WI38 (cell line): ENCODE measurements around the gene TENM4.

ENCODE experiments used
- H3K4me3 ChIP-seq: 2 replicates; pipeline ENCODE4 v1.5.1; 2011; ENCODE audit warnings: low read depth, mild to moderate bottlenecking, control low read depth, low read length
- TF ChIP-seq, protein P1 (sequence below): IDR thresholded peaks from 2 replicates; pipeline ENCODE4 v1.5.1; 2012; ENCODE audit warnings: low read depth, mild to moderate bottlenecking, control low read depth, low read length

TENM4 gene

DNA sequence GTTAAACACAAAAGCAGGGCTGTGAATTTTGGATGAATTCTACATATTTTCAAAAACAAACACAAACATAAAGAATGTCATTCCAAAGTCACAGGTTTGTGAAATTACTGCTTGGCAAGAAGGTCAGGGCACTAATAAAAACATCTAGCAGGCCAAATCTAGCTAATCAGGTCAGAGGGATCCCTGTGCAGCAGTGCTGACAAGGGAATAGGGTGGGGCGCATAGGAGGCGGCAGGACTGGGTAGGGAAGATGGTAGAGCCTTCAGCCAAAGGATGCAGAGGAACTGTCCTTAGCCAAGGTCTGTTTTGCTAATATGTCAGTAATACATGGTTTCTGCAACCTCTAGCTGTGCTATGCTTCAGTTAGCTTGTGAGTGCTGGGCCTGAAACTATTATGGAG is 396.6 kb downstream of the TENM4 start:
- no peak overlapping the region for H3K4me3 ChIP-seq
- TF ChIP-seq, protein P1, sequence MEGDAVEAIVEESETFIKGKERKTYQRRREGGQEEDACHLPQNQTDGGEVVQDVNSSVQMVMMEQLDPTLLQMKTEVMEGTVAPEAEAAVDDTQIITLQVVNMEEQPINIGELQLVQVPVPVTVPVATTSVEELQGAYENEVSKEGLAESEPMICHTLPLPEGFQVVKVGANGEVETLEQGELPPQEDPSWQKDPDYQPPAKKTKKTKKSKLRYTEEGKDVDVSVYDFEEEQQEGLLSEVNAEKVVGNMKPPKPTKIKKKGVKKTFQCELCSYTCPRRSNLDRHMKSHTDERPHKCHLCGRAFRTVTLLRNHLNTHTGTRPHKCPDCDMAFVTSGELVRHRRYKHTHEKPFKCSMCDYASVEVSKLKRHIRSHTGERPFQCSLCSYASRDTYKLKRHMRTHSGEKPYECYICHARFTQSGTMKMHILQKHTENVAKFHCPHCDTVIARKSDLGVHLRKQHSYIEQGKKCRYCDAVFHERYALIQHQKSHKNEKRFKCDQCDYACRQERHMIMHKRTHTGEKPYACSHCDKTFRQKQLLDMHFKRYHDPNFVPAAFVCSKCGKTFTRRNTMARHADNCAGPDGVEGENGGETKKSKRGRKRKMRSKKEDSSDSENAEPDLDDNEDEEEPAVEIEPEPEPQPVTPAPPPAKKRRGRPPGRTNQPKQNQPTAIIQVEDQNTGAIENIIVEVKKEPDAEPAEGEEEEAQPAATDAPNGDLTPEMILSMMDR, result no peak

DNA sequence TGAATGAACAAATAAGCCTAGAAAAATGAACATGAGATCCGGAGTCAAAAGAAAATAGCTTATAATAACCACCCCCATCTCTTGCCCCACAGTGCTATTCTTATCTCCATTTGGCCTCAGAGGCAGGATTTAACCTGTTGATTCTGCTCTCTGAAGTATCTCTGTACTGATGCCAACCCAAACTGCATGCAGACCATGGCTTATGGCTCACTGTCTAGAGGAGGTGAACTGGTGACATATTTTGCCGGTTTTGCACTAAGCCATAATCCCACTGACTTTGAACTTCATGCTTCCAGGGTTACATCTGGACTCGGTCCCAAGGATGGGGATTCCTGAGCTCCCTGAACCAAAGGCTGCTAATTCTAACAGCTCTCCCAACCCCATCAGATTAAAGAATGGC is 397.1 kb downstream of the TENM4 start:
- TF ChIP-seq, protein P1, result no peak
- no peak overlapping the region for H3K4me3 ChIP-seq

DNA sequence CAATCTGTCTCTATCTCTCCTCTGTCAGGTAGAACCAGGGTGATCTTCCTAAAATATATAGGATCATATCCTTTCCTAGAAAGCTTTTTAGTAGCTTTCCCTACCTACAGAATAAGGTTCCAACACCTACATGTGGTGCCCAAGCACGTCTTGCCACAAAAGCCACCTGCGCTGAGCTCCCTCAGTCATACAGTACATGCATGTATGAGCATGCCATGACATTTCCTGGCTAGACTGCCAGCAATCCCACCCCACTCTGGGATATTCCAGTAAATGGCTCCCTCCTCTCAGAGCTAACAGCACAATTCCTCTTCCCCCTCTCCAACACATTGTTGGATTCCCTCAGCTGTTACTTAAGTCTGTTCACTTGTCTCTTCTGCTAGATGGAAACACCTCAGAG is 398.0 kb downstream of the TENM4 start:
- TF ChIP-seq, protein P1, result no peak
- H3K4me3 ChIP-seq, result no peak overlapping the region

DNA sequence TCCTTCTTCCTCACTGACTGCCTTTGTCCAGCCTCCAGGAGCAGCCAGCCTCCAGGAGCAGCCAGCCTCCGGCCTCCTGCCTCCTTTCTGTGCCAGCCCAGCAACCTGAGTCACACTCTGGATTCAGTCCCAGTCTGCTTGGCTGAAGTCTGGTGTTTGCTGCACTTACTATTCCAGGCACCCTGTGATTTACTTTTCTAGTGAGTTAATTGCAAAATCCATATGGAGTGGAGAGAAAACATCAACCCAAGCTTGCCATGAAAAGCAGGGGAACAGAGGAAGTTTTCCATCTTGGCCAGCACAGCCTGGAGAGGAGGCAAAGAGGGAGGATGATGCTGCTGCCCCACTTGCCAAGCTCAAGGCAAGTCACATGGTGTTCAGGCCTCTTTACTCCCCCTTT is 400.5 kb downstream of the TENM4 start:
- TF ChIP-seq, protein P1, result no peak
- no peak overlapping the region for H3K4me3 ChIP-seq

DNA sequence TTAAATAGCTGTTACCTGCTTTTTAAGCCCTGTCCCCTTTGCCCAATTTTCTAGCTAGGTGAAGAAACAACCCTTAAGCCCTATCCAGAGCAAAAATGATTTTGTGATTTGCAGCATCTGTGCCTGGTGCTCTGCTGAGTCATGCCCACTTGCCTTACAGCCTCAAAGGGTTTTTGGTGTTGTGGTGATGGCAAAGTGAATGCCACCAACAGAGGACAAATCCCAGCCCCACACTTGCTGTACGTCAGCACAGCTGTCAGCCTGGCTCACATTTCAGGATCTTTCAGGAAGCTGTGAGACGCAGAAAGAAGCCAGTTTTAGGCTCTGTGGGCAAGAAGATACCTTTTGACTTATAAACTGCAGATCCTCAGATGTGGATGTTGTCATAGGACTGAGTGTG is 401.7 kb downstream of the TENM4 start:
- TF ChIP-seq, protein P1, result no peak
- H3K4me3 ChIP-seq, result no peak overlapping the region

DNA sequence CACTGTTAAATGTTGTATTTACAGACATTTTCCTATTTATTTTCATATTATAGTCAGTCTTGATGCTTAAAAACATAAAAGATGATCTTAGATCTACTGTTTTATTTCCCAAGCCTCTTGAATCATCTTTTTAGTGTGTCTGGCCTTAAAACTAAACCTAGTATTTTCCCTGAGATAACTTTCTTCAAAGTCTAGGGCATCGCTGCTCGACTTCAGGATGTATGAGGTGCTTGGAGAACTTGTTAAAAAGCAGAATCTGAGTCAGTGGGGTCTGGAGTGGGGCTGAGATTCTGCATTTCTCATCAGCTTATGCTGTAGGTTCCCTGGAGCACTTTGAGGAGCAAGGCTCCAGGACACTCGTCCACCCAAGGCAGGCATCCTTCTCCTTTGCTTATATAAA is 404.9 kb downstream of the TENM4 start:
- TF ChIP-seq, protein P1, result no peak

DNA sequence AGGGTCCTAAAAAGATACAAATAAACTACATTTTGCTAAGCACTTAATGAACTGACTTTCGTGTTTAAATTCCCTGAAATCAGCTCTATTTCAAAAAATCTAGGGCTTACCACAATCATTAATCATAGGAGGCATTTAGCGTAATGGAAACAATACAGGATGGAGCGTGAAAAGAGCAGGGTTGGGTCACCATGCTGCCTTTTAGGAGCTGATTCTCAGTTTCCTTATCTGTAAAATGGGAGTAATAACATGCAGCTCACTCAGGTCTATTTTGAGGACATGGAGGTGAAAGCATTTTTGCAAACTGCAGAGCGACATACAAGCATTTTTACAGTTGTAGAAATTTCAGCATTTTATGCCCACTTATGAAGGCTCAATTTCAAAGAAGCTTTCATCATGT is 407.0 kb downstream of the TENM4 start:
- no peak overlapping the region for H3K4me3 ChIP-seq
- TF ChIP-seq, protein P1, result no peak

More for the DNA sequence above, 404.9 kb downstream of the TENM4 start:
- no peak overlapping the region for H3K4me3 ChIP-seq
